SK-N-SH (cell line): ENCODE data around the gene HSD11B1L. TPM values are rescaled to one million over a fixed set of nuclear protein-coding genes. Genes with fewer than 3 reads are reported as not detected.

ENCODE experiments used
- CTCF ChIA-PET: fragments of 300-600, 350-600 bp; formaldehyde crosslinking; extraction: SDS; loops from one replicate; lab custom pipeline; 2021; lab: Yijun Ruan, JAX
- POLR2A ChIA-PET: fragments of 350-600 bp; sonication (Branson Sonifier 250); formaldehyde crosslinking; extraction: SDS; loops from one replicate; lab custom pipeline; 2020; ENCODE audit warnings: antibody characterized with exemption, inconsistent platforms; lab: Yijun Ruan, JAX
- DNase-seq: peaks from one replicate; pipeline ENCODE4 v3.0.0; 2012
- H2AFZ ChIP-seq: fragments of 200-600 bp; sonication (generic); 2 replicates; pipeline ENCODE4 v1.8.1; 2016; ENCODE audit warnings: antibody characterized with exemption, mild to moderate bottlenecking, low read depth
- H3F3A ChIP-seq: fragments of 200-600 bp; sonication (generic); replicated peaks from 2 replicates; pipeline ENCODE3; 2016; ENCODE audit warnings: antibody characterized with exemption, mild to moderate bottlenecking; ENCODE audit not compliant: insufficient read depth
- H3K27ac ChIP-seq, 2 experiments: fragments of 200-500 bp in 1 of 2; fragments of 200-600 bp in 1 of 2; sonication (Bioruptor generic) in 1 of 2; sonication (generic), shearing (Covaris generic) in 1 of 2; 2 replicates each; pipeline versions ENCODE4 v1.5.1 to v1.6.1; 2014 to 2016; ENCODE audit warnings: low read depth in 2 of 2, inconsistent platforms in 1 of 2, low read length in 1 of 2, mild to moderate bottlenecking in 1 of 2, mixed read lengths in 1 of 2
- H3K27me3 ChIP-seq: fragments of 200-600 bp; sonication (generic), shearing (Covaris generic); 2 replicates; pipeline ENCODE4 v1.6.1; 2016; ENCODE audit warnings: mixed run types; ENCODE audit not compliant: insufficient read depth
- H3K36me3 ChIP-seq, 2 experiments: fragments of 200-500 bp in 1 of 2; fragments of 200-600 bp in 1 of 2; sonication (Bioruptor generic) in 1 of 2; sonication (generic) in 1 of 2; replicated peaks in 1 of 2; 2 replicates each; pipeline versions ENCODE3 to v1.5.1; 2014 to 2016; ENCODE audit warnings: low read length in 1 of 2, mild to moderate bottlenecking in 1 of 2; ENCODE audit not compliant: insufficient read depth in 2 of 2, control insufficient read depth in 1 of 2
- H3K4me1 ChIP-seq, 2 experiments: fragments of 200-500 bp in 1 of 2; fragments of 200-600 bp in 1 of 2; sonication (Bioruptor generic) in 1 of 2; sonication (generic), shearing (Covaris generic) in 1 of 2; 2 replicates each; pipeline versions ENCODE4 v1.5.1 to v1.6.1; 2014 to 2016; ENCODE audit warnings: low read depth in 1 of 2, low read length in 1 of 2, mixed run types in 1 of 2; ENCODE audit not compliant: insufficient read depth in 2 of 2, control insufficient read depth in 1 of 2
- H3K4me2 ChIP-seq: fragments of 200-600 bp; sonication (generic), shearing (Covaris generic); 2 replicates; pipeline ENCODE4 v1.6.1; 2017; ENCODE audit warnings: mixed run types
- H3K4me3 ChIP-seq, 2 experiments: fragments of 200-500 bp in 1 of 2; fragments of 200-600 bp in 1 of 2; sonication (Bioruptor generic) in 1 of 2; sonication (generic), shearing (Covaris generic) in 1 of 2; 2 replicates each; pipeline versions ENCODE4 v1.5.1 to v1.8.1; 2014 to 2016; ENCODE audit warnings: low read depth in 2 of 2, inconsistent platforms in 1 of 2, low read length in 1 of 2, mild to moderate bottlenecking in 1 of 2, mixed read lengths in 1 of 2, moderate library complexity in 1 of 2
- H3K79me2 ChIP-seq: fragments of 200-600 bp; sonication (generic); 2 replicates; pipeline ENCODE4 v1.8.1; 2017; ENCODE audit warnings: mild to moderate bottlenecking; ENCODE audit not compliant: insufficient read depth
- H3K9ac ChIP-seq: fragments of 200-600 bp; sonication (generic); 2 replicates; pipeline ENCODE4 v1.6.1; 2017; ENCODE audit warnings: mixed run types
- H3K9me2 ChIP-seq: fragments of 200-600 bp; sonication (generic); 2 replicates; pipeline ENCODE4 v1.6.1; 2017; ENCODE audit warnings: mixed run types
- H3K9me3 ChIP-seq: fragments of 200-600 bp; sonication (generic); 2 replicates; pipeline ENCODE4 v1.6.1; 2017; ENCODE audit warnings: mixed run types, mild to moderate bottlenecking, moderate library complexity
- H4K20me1 ChIP-seq: fragments of 200-600 bp; sonication (generic); 2 replicates; pipeline ENCODE4 v1.6.1; 2017; ENCODE audit warnings: mild to moderate bottlenecking, mixed run types; ENCODE audit not compliant: insufficient read depth
- CHD2 ChIP-seq: fragments of 150-350 bp; IDR thresholded peaks from 2 replicates; pipeline ENCODE4 v1.6.1; 2018; ENCODE audit warnings: low read length; ENCODE audit not compliant: partially characterized antibody
- EP300 ChIP-seq, 2 experiments: IDR thresholded peaks; 2 replicates each; pipeline versions ENCODE4 v1.4.0 to v1.6.1; 2012; ENCODE audit warnings: borderline replicate concordance in 1 of 2, low read depth in 1 of 2, low read length in 1 of 2
- EZH2phosphoT487 ChIP-seq: fragments of 200-600 bp; sonication (generic); IDR thresholded peaks from 2 replicates; pipeline ENCODE4 v1.6.1; 2017; ENCODE audit warnings: low read depth, mixed run types, mild to moderate bottlenecking, antibody characterized with exemption, moderate library complexity, borderline replicate concordance
- FOSL2 ChIP-seq: IDR thresholded peaks from 2 replicates; pipeline ENCODE4 v1.4.0; 2012; ENCODE audit warnings: low read depth, mild to moderate bottlenecking, moderate library complexity, borderline replicate concordance
- GABPA ChIP-seq: IDR thresholded peaks from 2 replicates; pipeline ENCODE4 v1.4.0; 2012; ENCODE audit warnings: low read depth, mild to moderate bottlenecking
- MEF2A ChIP-seq: IDR thresholded peaks from 2 replicates; pipeline ENCODE4 v1.4.0; 2012; ENCODE audit warnings: low read depth, borderline replicate concordance
- MXI1 ChIP-seq: IDR thresholded peaks from 2 replicates; pipeline ENCODE4 v1.6.1; 2012; ENCODE audit warnings: mild to moderate bottlenecking, low read depth, low read length, improper control_type of control experiment
- NRF1 ChIP-seq: IDR thresholded peaks from 2 replicates; pipeline ENCODE4 v1.6.1; 2012; ENCODE audit warnings: low read depth, mild to moderate bottlenecking, low read length
- POLR2AphosphoS5 ChIP-seq: IDR thresholded peaks from 2 replicates; pipeline ENCODE4 v1.6.1; 2012; ENCODE audit warnings: low read depth, low read length
- SIN3A ChIP-seq: IDR thresholded peaks from 2 replicates; pipeline ENCODE4 v1.6.1; 2012; ENCODE audit warnings: low read depth, mild to moderate bottlenecking, low read length, moderate library complexity, borderline replicate concordance
- TEAD4 ChIP-seq: IDR thresholded peaks from 2 replicates; pipeline ENCODE4 v1.4.0; 2012; ENCODE audit warnings: mild to moderate bottlenecking, borderline replicate concordance; ENCODE audit not compliant: insufficient read depth
- YY1 ChIP-seq: IDR thresholded peaks from 2 replicates; pipeline ENCODE4 v1.4.0; 2012; ENCODE audit warnings: low read depth, mild to moderate bottlenecking
- WGBS: methylation state at CpG from one replicate; pipeline ENCODE4 v1.1.6; 2017; ENCODE audit warnings: low lambda C conversion rate; 5-methylcytosine and 5-hydroxymethylcytosine counted together
- polyA plus RNA-seq, 3 experiments: library from polyadenylated mRNA; depleted of rRNA; stranded (reverse); fragments of >200 nt; gene quantifications; 2 replicates each; pipeline ENCODE4 v1.2.3, GENCODE V29; 2012
- TF ChIP-seq, protein P1 (sequence below): IDR thresholded peaks from 2 replicates; pipeline ENCODE4 v1.4.0; 2012; ENCODE audit warnings: low read depth
- TF ChIP-seq, protein P2 (sequence below): fragments of 150-350 bp; IDR thresholded peaks from 2 replicates; pipeline ENCODE4 v1.6.1; 2017; ENCODE audit warnings: antibody characterized with exemption, low read length, low read depth, borderline replicate concordance

The HSD11B1L gene
- polyA plus RNA-seq, 1 of the 3 experiments (the other 2 are of a cell fraction): 53.3 TPM

DNA sequence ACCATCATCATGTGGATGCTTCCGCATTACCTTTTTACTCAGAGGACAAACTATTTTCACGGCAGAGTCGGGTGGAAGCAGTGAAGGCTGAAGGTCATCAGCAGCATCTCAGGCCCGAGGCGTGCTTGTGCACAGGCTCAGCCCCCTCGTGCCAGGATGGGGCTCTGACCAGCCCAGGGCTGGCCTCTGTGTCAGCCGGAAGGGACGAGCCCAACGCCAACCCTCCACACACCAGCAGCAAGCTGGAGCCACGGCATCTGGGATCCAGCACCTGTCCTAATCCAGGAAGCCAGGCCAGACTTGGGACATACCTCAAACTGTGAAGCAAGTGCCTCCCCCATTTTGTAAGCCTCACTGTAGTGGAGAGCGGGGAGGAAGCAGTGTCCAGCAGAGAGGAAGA, 11.6 kb upstream of the HSD11B1L start (continued):
- TF ChIP-seq SIN3A (no peak), CHD2 (no peak), FOSL2 (no peak), GABPA (no peak), MXI1 (no peak)
- TF ChIP-seq, protein P1, sequence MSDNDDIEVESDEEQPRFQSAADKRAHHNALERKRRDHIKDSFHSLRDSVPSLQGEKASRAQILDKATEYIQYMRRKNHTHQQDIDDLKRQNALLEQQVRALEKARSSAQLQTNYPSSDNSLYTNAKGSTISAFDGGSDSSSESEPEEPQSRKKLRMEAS: no peak
- TF ChIP-seq, protein P2, sequence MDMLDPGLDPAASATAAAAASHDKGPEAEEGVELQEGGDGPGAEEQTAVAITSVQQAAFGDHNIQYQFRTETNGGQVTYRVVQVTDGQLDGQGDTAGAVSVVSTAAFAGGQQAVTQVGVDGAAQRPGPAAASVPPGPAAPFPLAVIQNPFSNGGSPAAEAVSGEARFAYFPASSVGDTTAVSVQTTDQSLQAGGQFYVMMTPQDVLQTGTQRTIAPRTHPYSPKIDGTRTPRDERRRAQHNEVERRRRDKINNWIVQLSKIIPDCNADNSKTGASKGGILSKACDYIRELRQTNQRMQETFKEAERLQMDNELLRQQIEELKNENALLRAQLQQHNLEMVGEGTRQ: no peak

DNA sequence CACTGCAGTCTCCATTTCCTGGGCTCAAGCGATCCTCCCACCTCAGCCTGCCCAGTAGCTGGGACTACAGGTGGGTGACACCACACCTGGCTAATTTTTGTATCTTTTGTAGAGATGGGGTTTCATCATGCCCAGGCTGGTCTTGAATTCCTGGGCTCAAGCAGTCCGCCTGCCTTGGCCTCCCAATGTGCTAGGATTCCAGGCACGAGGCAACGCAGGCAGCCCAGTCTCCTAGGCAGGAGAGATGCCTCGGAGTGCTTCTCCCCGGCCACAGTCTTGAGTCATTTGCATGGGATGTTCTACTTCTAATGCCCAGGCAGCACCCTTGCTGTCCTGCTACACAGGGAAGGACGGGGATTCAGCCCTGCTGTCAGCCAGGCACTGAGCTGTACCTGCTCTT, 9.2 kb upstream of the HSD11B1L start:
- Histone ChIP-seq H3K9me2 (no peaks in the 10 kb centered on the region), H3K4me1 (peaks cover 0 to 2% of the 10 kb centered on the region in 2 experiments; a peak in 1 of 4 replicates), H3K4me2 (no peak overlapping the region), H3K9ac (no peak overlapping the region), H3K4me3 (no peak overlapping the region), H2AFZ (no peak overlapping the region), H3F3A (peaks cover 4% of the 10 kb centered on the region), H3K36me3 (peaks cover 15 to 32% of the 10 kb centered on the region in 2 experiments), H4K20me1 (no peaks in the 10 kb centered on the region), H3K27me3 (no peaks in the 10 kb centered on the region), H3K27ac (no peak overlapping the region), H3K9me3 (no peaks in the 10 kb centered on the region), H3K79me2 (no peaks in the 10 kb centered on the region)
- DNase-seq: no peak
- WGBS: 93% methylated on average over 3 of the region's 7 CpGs
- no peak for TF ChIP-seq EZH2phosphoT487
- TF ChIP-seq TEAD4: no peak
- no peak for TF ChIP-seq POLR2AphosphoS5
- TF ChIP-seq YY1: no peak
- TF ChIP-seq EP300 (IDR thresholded peaks at IDR 0.05; ENCODE audit: borderline replicate concordance in 1 of 2, low read depth in 1 of 2, low read length in 1 of 2): no peak
- no peak for TF ChIP-seq MXI1
- no peak for TF ChIP-seq NRF1
- no peak for TF ChIP-seq CHD2
- TF ChIP-seq MEF2A: no peak
- ChIA-PET CTCF (no interaction called here), POLR2A (no interaction called here)
